GM21423 (cell line): ENCODE results near the gene PDE6D.
"Not testable (repeated sequence)": the region's sequence is repeated elsewhere in the genome, so short reads cannot be mapped to it uniquely, and the experiment has no call there.

Experiments used
- ATAC-seq: cut with Tn5 transposase; IDR thresholded peaks from one replicate; pipeline ENCODE4 v1.9.1; 2021; ENCODE audit warnings: mild to moderate bottlenecking, moderate library complexity; ENCODE audit not compliant: unreplicated experiment

The PDE6D gene

GRCh38 chr2:231720987-231721966 is 59.8 kb downstream of the PDE6D start:
- peak; percentile 61 for ATAC-seq

GRCh38 chr2:231720292-231720986 is 60.6 kb downstream of the PDE6D start:
- no peak for ATAC-seq

- no peak for ATAC-seq
Measured at GRCh38 chr2:231718799-231719198, 62.3 kb downstream of the PDE6D start.

- ATAC-seq: peak; percentile 33
Measured at GRCh38 chr2:231717281-231718171, 63.6 kb downstream of the PDE6D start.

GRCh38 chr2:231716666-231717280 is 64.3 kb downstream of the PDE6D start:
- ATAC-seq: no peak

GRCh38 chr2:231715988-231716616 is 65.0 kb downstream of the PDE6D start:
- no peak for ATAC-seq

- no peak for ATAC-seq
Measured at GRCh38 chr2:231715499-231715837, 65.6 kb downstream of the PDE6D start.

- ATAC-seq: no peak
Measured at GRCh38 chr2:231714639-231715498, 66.2 kb downstream of the PDE6D start.

- ATAC-seq: peak; percentile 25
Measured at GRCh38 chr2:231713730-231714638, 67.1 kb downstream of the PDE6D start.

GRCh38 chr2:231713406-231713729 is 67.7 kb downstream of the PDE6D start:
- ATAC-seq: not testable (repeated sequence)

GRCh38 chr2:231712451-231713021 is 68.5 kb downstream of the PDE6D start:
- ATAC-seq: not testable (repeated sequence)

- no peak for ATAC-seq
Measured at GRCh38 chr2:231711677-231712450, 69.2 kb downstream of the PDE6D start.

GRCh38 chr2:231710799-231711676 is 70.0 kb downstream of the PDE6D start:
- no peak for ATAC-seq

- ATAC-seq: peak; percentile 22
Measured at GRCh38 chr2:231709981-231710798, 70.9 kb downstream of the PDE6D start.

- no peak for ATAC-seq
Measured at GRCh38 chr2:231709636-231709980, 71.5 kb downstream of the PDE6D start.
